ENCODE data around the gene SYT1.

DNA sequence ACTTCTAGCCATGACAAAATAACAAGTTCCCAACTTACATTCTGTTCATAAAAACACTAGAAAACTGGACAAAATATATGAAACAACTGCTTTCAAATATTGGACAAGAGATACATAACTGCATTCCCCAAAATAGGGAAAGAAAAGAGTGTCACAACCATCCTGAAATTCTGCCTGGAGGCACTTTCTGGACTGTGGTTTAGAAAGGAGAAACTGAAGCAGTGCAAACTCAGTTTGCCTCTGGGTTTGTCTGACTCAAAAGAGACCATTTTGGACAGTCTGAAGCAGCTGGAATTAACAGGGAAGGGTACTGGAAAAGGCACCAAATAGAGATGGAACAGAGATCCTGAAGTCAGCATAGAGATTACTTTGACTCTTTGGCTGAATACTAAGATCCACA, 11.3 kb upstream of the SYT1 start:
- TF ChIP-seq POLR2AphosphoS5 (IDR thresholded peaks at IDR 0.05; ENCODE audit: borderline replicate concordance, low read depth, low read length) (no peak), EZH2 (IDR thresholded peaks at IDR 0.05) (no peak), FOXP2 (optimal IDR thresholded peaks at IDR 0.05; ENCODE audit: control extremely low read depth, extremely low read length, insufficient read depth) (no peak)
